Uterus (tissue), 2 donors: ENCODE data around the gene TLX3.
"Not testable (repeated sequence)": the region's sequence is repeated elsewhere in the genome, so short reads cannot be mapped to it uniquely, and the experiment has no call there.

Experiments used
- POLR2A ChIP-seq, 2 donors: fragments of 450-650 bp; IDR thresholded peaks; one replicate each; pipeline ENCODE4 v1.6.1; 2016; ENCODE audit warnings: antibody characterized with exemption in 2 of 2, mild to moderate bottlenecking in 1 of 2, moderate library complexity in 1 of 2
- TF ChIP-seq, protein P1 (sequence below), 4 experiments: fragments of 200-600 bp in 2 of 4; fragments of 450-650 bp in 2 of 4; sonication (generic) in 2 of 4; IDR thresholded peaks; one replicate each; pipeline ENCODE4 v1.5.1; 2016 to 2019; ENCODE audit warnings: antibody characterized with exemption in 4 of 4, mild to moderate bottlenecking in 2 of 4, moderate library complexity in 1 of 4

DNA sequence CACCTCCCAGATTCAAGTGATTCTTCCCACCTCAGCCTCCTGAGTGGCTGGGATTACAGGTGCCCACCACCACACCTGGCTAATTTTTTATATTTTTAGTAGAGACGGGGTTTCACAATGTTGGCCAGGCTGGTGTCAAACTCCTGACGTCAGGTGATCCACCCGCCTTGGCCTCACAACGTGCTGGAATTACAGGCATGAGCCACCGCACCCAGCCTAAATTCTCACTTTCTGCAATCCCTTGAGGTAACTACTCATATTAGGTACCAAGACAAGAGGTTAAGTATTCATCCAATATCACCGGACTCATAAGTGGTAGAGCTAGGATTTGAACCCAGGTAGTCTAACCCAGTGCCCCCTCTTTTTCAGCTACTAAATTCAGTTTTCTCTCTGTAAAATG is 11.1 kb upstream of the TLX3 start:
- TF ChIP-seq, protein P1, sequence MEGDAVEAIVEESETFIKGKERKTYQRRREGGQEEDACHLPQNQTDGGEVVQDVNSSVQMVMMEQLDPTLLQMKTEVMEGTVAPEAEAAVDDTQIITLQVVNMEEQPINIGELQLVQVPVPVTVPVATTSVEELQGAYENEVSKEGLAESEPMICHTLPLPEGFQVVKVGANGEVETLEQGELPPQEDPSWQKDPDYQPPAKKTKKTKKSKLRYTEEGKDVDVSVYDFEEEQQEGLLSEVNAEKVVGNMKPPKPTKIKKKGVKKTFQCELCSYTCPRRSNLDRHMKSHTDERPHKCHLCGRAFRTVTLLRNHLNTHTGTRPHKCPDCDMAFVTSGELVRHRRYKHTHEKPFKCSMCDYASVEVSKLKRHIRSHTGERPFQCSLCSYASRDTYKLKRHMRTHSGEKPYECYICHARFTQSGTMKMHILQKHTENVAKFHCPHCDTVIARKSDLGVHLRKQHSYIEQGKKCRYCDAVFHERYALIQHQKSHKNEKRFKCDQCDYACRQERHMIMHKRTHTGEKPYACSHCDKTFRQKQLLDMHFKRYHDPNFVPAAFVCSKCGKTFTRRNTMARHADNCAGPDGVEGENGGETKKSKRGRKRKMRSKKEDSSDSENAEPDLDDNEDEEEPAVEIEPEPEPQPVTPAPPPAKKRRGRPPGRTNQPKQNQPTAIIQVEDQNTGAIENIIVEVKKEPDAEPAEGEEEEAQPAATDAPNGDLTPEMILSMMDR (IDR thresholded peaks at IDR 0.05) = not testable (repeated sequence)
- not testable (repeated sequence) for TF ChIP-seq POLR2A (IDR thresholded peaks at IDR 0.05)
